Small intestine (tissue), 7 donors: ENCODE results near the gene KCNN1. TPM values are rescaled to one million over a fixed set of nuclear protein-coding genes. Genes with fewer than 3 reads are reported as not detected.
A peak's percentile ranks its signal among the peaks of the same experiment; 100 is the strongest.

ENCODE experiments used
- DNase-seq, 2 donors: peaks; one replicate each; pipeline versions ENCODE4 v3.0.0 to v3.0.0-alpha.2; 2013
- FAIRE-seq: peaks from 2 replicates; lab custom pipeline; 2012; peaks lifted over from hg19 to GRCh38; lab: Jason Lieb, UNC
- H3K27ac ChIP-seq, 3 donors: one replicate each; pipeline ENCODE4 v1.5.1; 2013; ENCODE audit warnings: low read length in 2 of 3, mild to moderate bottlenecking in 2 of 3, control low read depth in 1 of 3, inconsistent platforms in 1 of 3, low read depth in 1 of 3, moderate library complexity in 1 of 3
- H3K27me3 ChIP-seq, 3 donors: one replicate each; pipeline ENCODE4 v1.6.1; 2013; ENCODE audit warnings: low read length in 3 of 3, inconsistent platforms in 1 of 3; ENCODE audit not compliant: control insufficient read depth in 3 of 3, insufficient read depth in 3 of 3
- H3K36me3 ChIP-seq, 3 donors: one replicate each; pipeline ENCODE4 v1.6.1; 2013; ENCODE audit warnings: low read length in 3 of 3, inconsistent platforms in 1 of 3, low read depth in 1 of 3, mild to moderate bottlenecking in 1 of 3, moderate library complexity in 1 of 3; ENCODE audit not compliant: control insufficient read depth in 3 of 3, insufficient read depth in 2 of 3
- H3K4me1 ChIP-seq, 3 donors: one replicate each; pipeline ENCODE4 v1.6.1; 2013; ENCODE audit warnings: low read length in 2 of 3, inconsistent platforms in 1 of 3, low read depth in 1 of 3, mild to moderate bottlenecking in 1 of 3, moderate library complexity in 1 of 3; ENCODE audit not compliant: control insufficient read depth in 3 of 3, insufficient read depth in 2 of 3
- H3K4me3 ChIP-seq, 3 donors: one replicate each; pipeline ENCODE4 v1.5.1; 2013; ENCODE audit warnings: low read length in 3 of 3, control low read depth in 1 of 3, inconsistent platforms in 1 of 3, low read depth in 1 of 3, mild to moderate bottlenecking in 1 of 3, moderate library complexity in 1 of 3
- H3K9me3 ChIP-seq, 2 donors: one replicate each; pipeline ENCODE4 v1.6.1; 2013; ENCODE audit warnings: low read depth in 1 of 2, low read length in 1 of 2; ENCODE audit not compliant: control insufficient read depth in 2 of 2, insufficient read depth in 1 of 2
- WGBS, 3 donors: extraction: QIAGEN DNeasy Blood & Tissue Kit; methylation state at CpG; one replicate each; pipeline ENCODE4 v1.1.7; 2013; 5-methylcytosine and 5-hydroxymethylcytosine counted together
- polyA plus RNA-seq, 4 donors: library from polyadenylated mRNA; stranded (reverse) in 3 of 4; unstranded in 1 of 4; fragments of 200-250 nt in 3 of 4; fragments of 120-200 nt in 1 of 4; gene quantifications; one replicate each; pipeline versions ENCODE4 v1.2.1 to v1.2.3, GENCODE V29; 2013
- donor health status: healthy with polysubstance abuse.
- donor health status: control.
- donor health status: control.
- donor health status: Bipolar disorder and iron deficiency.
- donor health status: healthy.

The KCNN1 gene
- polyA plus RNA-seq, 4 donors = 0.24 to 0.41 TPM; not detected in 2

- H3K27me3 ChIP-seq = peaks cover 0 to under 1% (median 0%) of the 10 kb centered on the region in 3 donors
- peaks cover 0 to 46% (median 2%) of the 10 kb centered on the region in 3 donors for H3K36me3 ChIP-seq
- 76 to 83% (median 80%) methylated on average over 50 to 57 of the region's 57 CpGs for WGBS, 3 donors
- H3K9me3 ChIP-seq = no peaks in the 10 kb centered on the region
- H3K4me1 ChIP-seq = peaks cover 0 to 29% (median 0%) of the 10 kb centered on the region in 3 donors
- H3K4me3 ChIP-seq = no peak overlapping the region
- FAIRE-seq (no peak), DNase-seq (no peak)
- no peak overlapping the region for H3K27ac ChIP-seq
These were observed 23.4 kb upstream of the KCNN1 start for GRCh38 chr19:17943274-17944221.

GRCh38 chr19:17944301-17944700 is 22.6 kb upstream of the KCNN1 start:
- Histone ChIP-seq H3K36me3 (peaks cover 0 to 42% (median 2%) of the 10 kb centered on the region in 3 donors), H3K4me3 (no peak overlapping the region), H3K27ac (no peak overlapping the region), H3K9me3 (no peaks in the 10 kb centered on the region), H3K4me1 (peaks cover 0 to 35% (median 0%) of the 10 kb centered on the region in 3 donors), H3K27me3 (peaks cover 0 to 8% (median 2%) of the 10 kb centered on the region in 3 donors)
- FAIRE-seq (no peak), DNase-seq (no peak)
- WGBS, 3 donors = 60 to 86% (median 77%) methylated on average over 4 of the region's 4 CpGs

- DNase-seq = no peak
- 11 to 17% (median 12%) methylated on average over 27 to 29 of the region's 29 CpGs for WGBS, 3 donors
- H3K9me3 ChIP-seq = peaks cover 0 to 2% of the 10 kb centered on the region in 2 donors
- peak overlapping the region in 2 of 3 donors; percentile 1 to 55 for H3K27ac ChIP-seq
- peak overlapping the region in 2 of 3 donors; percentile 42 to 80 for H3K4me3 ChIP-seq
- H3K27me3 ChIP-seq = peaks cover 3 to 35% (median 21%) of the 10 kb centered on the region in 3 donors
- FAIRE-seq = no peak
- peaks cover 0 to 51% (median 0%) of the 10 kb centered on the region in 3 donors for H3K4me1 ChIP-seq
- H3K36me3 ChIP-seq = peaks cover 0 to 24% (median 2%) of the 10 kb centered on the region in 3 donors
These were observed 19.7 kb upstream of the KCNN1 start for GRCh38 chr19:17946965-17947784.

- Histone ChIP-seq H3K4me1 (peaks cover 0 to 52% (median 0%) of the 10 kb centered on the region in 3 donors), H3K27ac (no peak overlapping the region), H3K27me3 (peaks cover 5 to 43% (median 29%) of the 10 kb centered on the region in 3 donors), H3K36me3 (peaks cover 0 to 18% (median 0%) of the 10 kb centered on the region in 3 donors), H3K9me3 (peaks cover 0 to 2% of the 10 kb centered on the region in 2 donors), H3K4me3 (peak overlapping the region; percentile 42 to 80 (median 70))
- WGBS, 3 donors = 0 to 1% (median 1%) methylated on average over 19 to 92 of the region's 92 CpGs
- FAIRE-seq = no peak
- peak; percentile 79 to 94 for DNase-seq
These were observed 18.9 kb upstream of the KCNN1 start for GRCh38 chr19:17947815-17948513.

GRCh38 chr19:17948514-17948900 is 18.4 kb upstream of the KCNN1 start:
- DNase-seq (no peak), FAIRE-seq (no peak)
- Histone ChIP-seq H3K4me1 (peaks cover 0 to 50% (median 0%) of the 10 kb centered on the region in 3 donors), H3K4me3 (peak overlapping the region; percentile 36 to 80 (median 70)), H3K27ac (no peak overlapping the region), H3K27me3 (peaks cover 5 to 49% (median 34%) of the 10 kb centered on the region in 3 donors), H3K9me3 (peaks cover 0 to 2% of the 10 kb centered on the region in 2 donors), H3K36me3 (peaks cover 0 to 16% (median 0%) of the 10 kb centered on the region in 3 donors)
- WGBS, 3 donors = 0 to 2% (median 0%) methylated on average over 14 to 16 of the region's 16 CpGs

- peaks cover 0 to 2% of the 10 kb centered on the region in 2 donors for H3K9me3 ChIP-seq
- peaks cover 0 to 42% (median 0%) of the 10 kb centered on the region in 3 donors for H3K4me1 ChIP-seq
- peaks cover 0 to 9% (median 0%) of the 10 kb centered on the region in 3 donors for H3K36me3 ChIP-seq
- no peak overlapping the region for H3K4me3 ChIP-seq
- FAIRE-seq = no peak
- no peak for DNase-seq
- 12 to 22% (median 13%) methylated on average over 46 to 49 of the region's 49 CpGs for WGBS, 3 donors
- H3K27ac ChIP-seq = no peak overlapping the region
- H3K27me3 ChIP-seq = peaks cover 5 to 55% (median 40%) of the 10 kb centered on the region in 3 donors
These were observed 17.7 kb upstream of the KCNN1 start for GRCh38 chr19:17948931-17949930.

- peaks cover 0 to 44% (median 0%) of the 10 kb centered on the region in 3 donors for H3K4me1 ChIP-seq
- DNase-seq (no peak), FAIRE-seq (no peak)
- peaks cover 0 to 4% (median 0%) of the 10 kb centered on the region in 3 donors for H3K36me3 ChIP-seq
- H3K27me3 ChIP-seq = peaks cover 5 to 60% (median 45%) of the 10 kb centered on the region in 3 donors
- 3 to 14% (median 9%) methylated on average over 11 of the region's 11 CpGs for WGBS, 3 donors
- peaks cover 0 to 2% of the 10 kb centered on the region in 2 donors for H3K9me3 ChIP-seq
- H3K4me3 ChIP-seq = no peak overlapping the region
- H3K27ac ChIP-seq = no peak overlapping the region
These were observed 17.0 kb upstream of the KCNN1 start for GRCh38 chr19:17949956-17950309.
